ENCODE results near the gene SHTN1.

SHTN1 gene

DNA sequence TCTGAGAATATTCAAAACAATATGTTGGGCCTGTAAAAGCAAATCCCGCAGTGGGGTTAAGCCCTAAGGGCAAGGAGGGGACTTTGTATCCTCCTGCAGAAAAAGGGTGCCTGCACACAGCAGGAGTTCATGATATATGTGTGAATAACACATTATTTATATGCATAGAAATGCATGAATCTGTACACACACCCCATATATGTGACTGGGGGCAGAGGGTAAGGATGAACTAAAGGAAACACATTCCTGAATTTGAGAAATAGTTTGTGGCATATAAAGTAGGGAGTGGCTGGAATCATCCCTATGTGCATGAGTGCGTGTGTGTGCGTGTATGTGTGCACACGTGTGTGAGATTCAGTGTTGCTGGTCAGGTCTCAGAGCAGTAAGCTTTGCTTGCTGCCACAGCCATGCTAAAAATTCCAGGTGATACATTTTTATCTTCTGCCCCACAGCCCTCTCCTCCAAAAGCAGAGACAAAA lies 136.8 kb downstream of the SHTN1 start:
- peaks cover 0 to 6% of the 10 kb centered on the region in 2 donors for H3K27me3 ChIP-seq
- no peak overlapping the region for H3K4me3 ChIP-seq
- TF ChIP-seq, protein P1, sequence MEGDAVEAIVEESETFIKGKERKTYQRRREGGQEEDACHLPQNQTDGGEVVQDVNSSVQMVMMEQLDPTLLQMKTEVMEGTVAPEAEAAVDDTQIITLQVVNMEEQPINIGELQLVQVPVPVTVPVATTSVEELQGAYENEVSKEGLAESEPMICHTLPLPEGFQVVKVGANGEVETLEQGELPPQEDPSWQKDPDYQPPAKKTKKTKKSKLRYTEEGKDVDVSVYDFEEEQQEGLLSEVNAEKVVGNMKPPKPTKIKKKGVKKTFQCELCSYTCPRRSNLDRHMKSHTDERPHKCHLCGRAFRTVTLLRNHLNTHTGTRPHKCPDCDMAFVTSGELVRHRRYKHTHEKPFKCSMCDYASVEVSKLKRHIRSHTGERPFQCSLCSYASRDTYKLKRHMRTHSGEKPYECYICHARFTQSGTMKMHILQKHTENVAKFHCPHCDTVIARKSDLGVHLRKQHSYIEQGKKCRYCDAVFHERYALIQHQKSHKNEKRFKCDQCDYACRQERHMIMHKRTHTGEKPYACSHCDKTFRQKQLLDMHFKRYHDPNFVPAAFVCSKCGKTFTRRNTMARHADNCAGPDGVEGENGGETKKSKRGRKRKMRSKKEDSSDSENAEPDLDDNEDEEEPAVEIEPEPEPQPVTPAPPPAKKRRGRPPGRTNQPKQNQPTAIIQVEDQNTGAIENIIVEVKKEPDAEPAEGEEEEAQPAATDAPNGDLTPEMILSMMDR (IDR thresholded peaks at IDR 0.05) = no peak
- intact Hi-C loops (cut with DNase I; ENCODE audit: low total_unique reads) = no loop called here
- no peak for DNase-seq
- no peaks in the 10 kb centered on the region for H3K36me3 ChIP-seq
- H3K9me3 ChIP-seq = no peaks in the 10 kb centered on the region
- no peak overlapping the region for H3K27ac ChIP-seq
- no peaks in the 10 kb centered on the region for H3K4me1 ChIP-seq

DNA sequence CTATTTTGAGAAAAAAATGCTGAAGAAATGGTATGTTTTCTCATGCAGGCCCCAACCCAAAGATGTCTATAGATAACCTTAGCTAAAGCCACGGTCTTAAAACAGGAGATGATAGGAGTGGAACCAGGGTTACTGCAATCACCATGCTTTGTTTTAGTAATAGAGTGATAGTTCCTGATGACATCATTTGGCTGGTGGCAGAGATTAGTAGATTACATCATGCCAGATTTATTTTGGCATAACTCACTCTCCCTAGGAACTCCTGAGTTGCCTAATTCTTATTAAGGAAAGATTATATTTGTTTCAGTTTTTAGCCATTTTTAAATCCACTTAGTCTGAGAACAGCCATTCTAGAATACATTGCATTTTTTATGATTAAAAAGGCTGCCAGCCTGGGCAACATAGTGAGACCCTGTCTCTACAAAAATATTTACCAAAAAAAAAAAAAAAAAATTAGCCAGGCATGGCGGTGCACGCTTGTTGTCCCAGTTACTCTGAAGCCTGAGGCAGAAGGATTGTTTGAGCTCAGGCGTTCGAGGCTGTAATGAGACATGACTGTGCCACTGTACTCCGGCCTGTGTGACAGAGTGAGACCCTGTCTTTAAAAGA lies 137.9 kb downstream of the SHTN1 start:
- no peaks in the 10 kb centered on the region for H3K36me3 ChIP-seq
- no peaks in the 10 kb centered on the region for H3K4me1 ChIP-seq
- no peak overlapping the region for H3K4me3 ChIP-seq
- TF ChIP-seq, protein P1 (IDR thresholded peaks at IDR 0.05) = no peak
- H3K27me3 ChIP-seq = peaks cover 0 to 6% of the 10 kb centered on the region in 2 donors
- intact Hi-C loops (cut with DNase I; ENCODE audit: low total_unique reads) = no loop called here
- H3K9me3 ChIP-seq = no peaks in the 10 kb centered on the region
- DNase-seq = no peak
- no peak overlapping the region for H3K27ac ChIP-seq

DNA sequence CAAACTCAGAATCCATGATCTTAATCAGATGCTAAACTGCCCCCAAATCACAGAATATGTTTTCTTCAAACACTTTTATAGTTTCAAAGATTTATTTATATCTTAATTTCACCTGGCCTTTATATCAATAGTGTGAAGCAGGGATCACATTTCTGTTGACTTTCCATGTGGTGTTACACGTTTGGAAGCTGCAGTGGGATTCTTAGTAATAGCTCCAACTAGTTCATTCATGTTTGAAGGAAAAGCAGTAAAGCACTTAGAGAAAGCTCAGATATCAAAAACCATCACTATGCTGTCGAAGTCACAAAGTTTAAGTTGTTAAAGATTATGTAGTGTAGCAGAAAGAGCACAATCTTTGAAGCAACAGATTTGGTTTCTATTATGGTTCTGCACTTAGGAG lies 138.9 kb downstream of the SHTN1 start:
- intact Hi-C loops (cut with DNase I; ENCODE audit: low total_unique reads) = no loop called here
- Histone ChIP-seq H3K9me3 (no peaks in the 10 kb centered on the region), H3K4me3 (no peak overlapping the region), H3K36me3 (no peaks in the 10 kb centered on the region), H3K27me3 (peaks cover 0 to 6% of the 10 kb centered on the region in 2 donors), H3K27ac (no peak overlapping the region), H3K4me1 (no peaks in the 10 kb centered on the region)
- TF ChIP-seq, protein P1 (IDR thresholded peaks at IDR 0.05) = no peak
- DNase-seq = no peak

DNA sequence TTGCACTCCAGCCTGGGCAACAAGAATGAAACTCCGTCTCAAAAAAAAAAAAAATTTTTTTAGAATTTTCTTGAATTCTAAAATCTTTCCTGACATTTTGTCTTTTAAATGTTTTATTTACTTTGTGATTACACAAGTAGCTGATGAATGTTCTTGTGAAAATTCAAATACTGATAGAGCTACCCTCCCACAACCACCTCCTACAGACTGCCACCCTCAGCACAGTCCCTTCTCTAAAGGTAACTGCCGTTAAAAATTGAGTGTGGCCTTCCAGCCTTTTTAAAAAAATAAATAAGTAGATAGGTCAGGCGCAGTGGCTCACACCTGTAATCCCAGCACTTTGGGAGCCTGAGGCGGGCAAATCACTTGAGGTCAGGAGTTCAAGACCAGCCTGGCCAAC lies 140.6 kb downstream of the SHTN1 start:
- Histone ChIP-seq H3K27me3 (no peaks in the 10 kb centered on the region), H3K36me3 (no peaks in the 10 kb centered on the region), H3K4me1 (no peaks in the 10 kb centered on the region), H3K9me3 (no peaks in the 10 kb centered on the region), H3K4me3 (no peak overlapping the region), H3K27ac (no peak overlapping the region)
- DNase-seq = no peak
- intact Hi-C loops (cut with DNase I; ENCODE audit: low total_unique reads) = no loop called here
- TF ChIP-seq, protein P1 (IDR thresholded peaks at IDR 0.05) = no peak

DNA sequence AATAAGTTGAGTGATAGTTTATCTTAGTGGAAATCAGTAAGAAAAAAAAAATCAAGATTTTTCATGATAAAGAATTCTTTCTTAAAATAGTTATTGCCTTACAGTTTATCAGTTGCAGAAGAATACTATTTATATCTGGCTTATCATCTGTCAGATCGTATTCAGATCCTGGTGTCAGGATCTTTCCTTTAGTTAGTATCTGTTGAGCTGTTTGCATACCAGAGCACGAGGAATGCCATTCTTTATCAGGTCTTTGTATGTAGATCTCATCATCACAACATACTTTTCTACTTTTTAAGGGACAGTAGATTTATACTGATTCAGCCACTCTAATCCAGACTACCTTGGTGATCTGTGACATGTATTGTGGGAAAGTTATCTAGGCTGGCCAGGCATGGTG lies 143.2 kb downstream of the SHTN1 start:
- H3K36me3 ChIP-seq = no peaks in the 10 kb centered on the region
- no peak overlapping the region for H3K4me3 ChIP-seq
- peaks cover 0 to 12% (median 0%) of the 10 kb centered on the region in 3 donors for H3K9me3 ChIP-seq
- H3K27ac ChIP-seq = no peak overlapping the region
- DNase-seq = no peak
- TF ChIP-seq, protein P1 (IDR thresholded peaks at IDR 0.05) = no peak
- no peaks in the 10 kb centered on the region for H3K27me3 ChIP-seq
- no peaks in the 10 kb centered on the region for H3K4me1 ChIP-seq
- intact Hi-C loops (cut with DNase I; ENCODE audit: low total_unique reads) = no loop called here

DNA sequence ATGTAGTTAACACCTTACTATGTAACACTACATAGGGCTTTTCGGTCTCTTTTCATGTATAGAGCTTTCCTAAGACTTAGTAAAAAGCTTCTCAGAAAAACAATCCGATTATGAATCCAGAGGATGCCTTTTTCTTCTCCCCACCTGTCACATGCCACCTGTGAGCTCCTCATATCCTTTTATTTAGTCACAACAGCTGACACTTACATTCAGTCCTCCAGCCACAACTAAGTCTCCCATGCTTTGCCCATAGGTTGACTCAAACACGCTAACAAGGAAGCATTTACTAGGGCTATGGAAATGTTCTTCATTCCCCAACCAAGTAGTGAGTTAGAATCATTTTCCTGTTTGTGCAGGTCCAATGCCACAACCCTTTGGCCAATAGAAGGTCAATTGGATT lies 147.8 kb downstream of the SHTN1 start:
- DNase-seq = no peak
- Histone ChIP-seq H3K36me3 (no peaks in the 10 kb centered on the region), H3K4me3 (no peak overlapping the region), H3K27ac (no peak overlapping the region), H3K4me1 (no peaks in the 10 kb centered on the region), H3K27me3 (no peaks in the 10 kb centered on the region), H3K9me3 (peaks cover 0 to 12% (median 0%) of the 10 kb centered on the region in 3 donors)
- intact Hi-C loops (cut with DNase I; ENCODE audit: low total_unique reads) = no loop called here
- TF ChIP-seq, protein P1 (IDR thresholded peaks at IDR 0.05) = no peak

Measured in tibial artery (tissue), 4 donors.